ENCODE data around the gene ABCG2. TPM values are rescaled to one million over a fixed set of nuclear protein-coding genes. Genes with fewer than 3 reads are reported as not detected.

ABCG2 gene
- 2.7 TPM for polyA plus RNA-seq (2013, experiment 1 of 2)
- 2.5 TPM for polyA plus RNA-seq (2013, experiment 2 of 2)

DNA sequence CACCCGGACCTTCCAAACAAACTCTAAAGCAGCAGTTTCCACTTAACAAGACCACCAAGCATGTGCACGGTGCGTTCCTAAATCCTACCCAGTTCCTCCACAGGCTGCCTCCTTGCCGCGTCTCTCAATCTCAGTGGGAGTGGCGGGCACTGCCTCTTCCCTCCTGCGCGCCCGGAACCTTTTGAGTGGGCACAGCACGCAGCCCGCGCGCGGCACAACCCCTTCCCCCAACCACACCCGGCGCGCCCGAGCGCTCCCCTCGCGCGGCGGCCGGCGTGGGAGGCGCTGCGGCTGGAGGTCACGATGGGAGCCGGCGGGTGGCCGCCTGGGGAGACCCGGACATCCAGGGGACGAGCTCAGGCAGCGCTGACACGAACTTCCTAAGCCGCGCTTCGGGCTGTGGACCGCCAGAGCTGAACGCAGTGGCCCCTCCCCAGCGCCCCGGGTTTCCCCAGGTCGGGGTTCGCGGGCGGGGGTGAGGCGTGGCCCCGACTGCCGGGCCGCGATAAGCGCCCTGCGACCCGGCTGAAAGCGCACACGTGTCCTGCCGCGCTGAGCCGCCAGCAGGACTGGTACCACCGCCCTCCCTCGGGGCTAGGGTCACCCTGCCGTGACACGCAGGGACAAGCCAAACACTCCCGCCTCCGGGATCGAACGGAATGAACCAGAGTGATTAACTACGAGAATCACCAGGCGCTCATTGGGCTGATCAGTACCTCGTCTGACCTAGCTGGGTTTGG is at the start of gene ABCG2:
Gene ABCG2, minus strand, starts transcription at position 151 of the 740 bp plus-strand sequence. CDS start 18,644 bp downstream, outside the sequence.
- Histone ChIP-seq H3K27me3 (ENCODE audit: insufficient read depth, low read length) (peaks cover 26% of the 10 kb centered on the region), H3K4me1 (ENCODE audit: insufficient read depth, low read length) (peaks cover 29% of the 10 kb centered on the region), H3K9ac (ENCODE audit: low read depth, low read length) (peak within 1 kb of the TSS; percentile 54), H3K4me3 (ENCODE audit: low read length) (peak within 1 kb of the TSS; percentile 62), H3K27ac (ENCODE audit: low read depth, low read length) (peak within 1 kb of the TSS; percentile 70), H3K9me3 (ENCODE audit: insufficient read depth, low read depth, low read length) (no peaks in the 10 kb centered on the region), H3K36me3 (ENCODE audit: insufficient read depth, low read length) (no peaks in the 10 kb centered on the region)
- WGBS = under 1% methylated on average over 70 of the region's 70 CpGs

DNA sequence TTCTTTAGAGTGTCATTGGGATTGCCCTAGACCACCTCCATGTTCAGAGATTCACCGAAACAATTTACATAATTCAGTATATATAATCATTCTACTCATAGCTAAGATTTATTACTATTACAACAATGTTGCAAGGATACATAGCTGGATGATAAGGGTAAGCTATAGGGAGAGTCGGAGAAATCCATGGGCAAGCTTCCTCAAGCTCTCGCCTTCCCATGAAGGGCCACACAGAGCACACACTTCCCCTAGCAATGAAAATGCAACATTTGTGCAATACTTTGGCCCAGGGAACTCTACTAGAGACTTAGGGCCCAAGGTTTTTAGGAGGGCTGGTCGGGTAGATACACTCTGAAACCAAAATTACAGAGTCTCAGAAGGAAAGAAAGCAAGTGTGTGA is 49.7 kb upstream of the ABCG2 start:
- H3K36me3 ChIP-seq (ENCODE audit: insufficient read depth, low read length) = no peaks in the 10 kb centered on the region
- no peaks in the 10 kb centered on the region for H3K9me3 ChIP-seq (ENCODE audit: insufficient read depth, low read depth, low read length)
- 75% methylated on average over 3 of the region's 4 CpGs for WGBS
- H3K27ac ChIP-seq (ENCODE audit: low read depth, low read length) = no peak overlapping the region
- H3K4me1 ChIP-seq (ENCODE audit: insufficient read depth, low read length) = peaks cover 1% of the 10 kb centered on the region; the same call in 1 of the 2 replicates
- H3K9ac ChIP-seq (ENCODE audit: low read depth, low read length) = no peak overlapping the region
- no peaks in the 10 kb centered on the region for H3K27me3 ChIP-seq (ENCODE audit: insufficient read depth, low read length)
- no peak overlapping the region for H3K4me3 ChIP-seq (ENCODE audit: low read length)

GRCh38 chr4:88207171-88207570 is 48.7 kb upstream of the ABCG2 start:
- Histone ChIP-seq H3K9ac (ENCODE audit: low read depth, low read length) (no peak overlapping the region), H3K36me3 (ENCODE audit: insufficient read depth, low read length) (no peaks in the 10 kb centered on the region), H3K4me1 (ENCODE audit: insufficient read depth, low read length) (peaks cover 9% of the 10 kb centered on the region; the same call in 1 of the 2 replicates), H3K9me3 (ENCODE audit: insufficient read depth, low read depth, low read length) (no peaks in the 10 kb centered on the region), H3K4me3 (ENCODE audit: low read length) (no peak overlapping the region), H3K27ac (ENCODE audit: low read depth, low read length) (no peak overlapping the region), H3K27me3 (ENCODE audit: insufficient read depth, low read length) (no peaks in the 10 kb centered on the region)
- WGBS = 86% methylated on average over 4 of the region's 4 CpGs

DNA sequence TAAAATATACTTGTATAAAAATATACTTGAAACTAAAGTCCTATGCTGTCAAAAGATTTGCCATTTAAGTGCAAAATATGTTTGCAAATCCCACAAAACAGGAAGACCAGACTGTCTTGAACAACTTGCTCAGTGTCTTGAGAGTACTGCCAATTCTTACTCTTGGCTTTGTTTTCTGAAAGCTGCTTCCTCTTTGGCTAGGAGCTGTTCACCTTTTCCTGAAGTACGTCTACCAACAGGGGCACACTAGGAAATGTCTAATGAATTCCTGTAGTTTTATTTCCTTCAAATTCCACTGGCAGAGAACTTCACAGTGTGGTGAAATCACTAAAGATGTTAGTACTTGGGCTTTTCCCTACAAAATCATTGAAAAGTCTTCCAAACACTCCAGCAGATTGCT is 46.4 kb upstream of the ABCG2 start:
- WGBS = 86% methylated on average over 1 of the region's 1 CpG
- Histone ChIP-seq H3K36me3 (ENCODE audit: insufficient read depth, low read length) (no peaks in the 10 kb centered on the region), H3K4me3 (ENCODE audit: low read length) (no peak overlapping the region), H3K9ac (ENCODE audit: low read depth, low read length) (no peak overlapping the region), H3K4me1 (ENCODE audit: insufficient read depth, low read length) (peaks cover 14% of the 10 kb centered on the region; the same call in 1 of the 2 replicates), H3K9me3 (ENCODE audit: insufficient read depth, low read depth, low read length) (no peaks in the 10 kb centered on the region), H3K27ac (ENCODE audit: low read depth, low read length) (no peak overlapping the region), H3K27me3 (ENCODE audit: insufficient read depth, low read length) (no peaks in the 10 kb centered on the region)

GRCh38 chr4:88202443-88202842 is 44.0 kb upstream of the ABCG2 start:
- no peak overlapping the region for H3K27ac ChIP-seq (ENCODE audit: low read depth, low read length)
- peaks cover 14% of the 10 kb centered on the region; the same call in 1 of the 2 replicates for H3K4me1 ChIP-seq (ENCODE audit: insufficient read depth, low read length)
- H3K9ac ChIP-seq (ENCODE audit: low read depth, low read length) = no peak overlapping the region
- no peaks in the 10 kb centered on the region for H3K9me3 ChIP-seq (ENCODE audit: insufficient read depth, low read depth, low read length)
- no peak overlapping the region for H3K4me3 ChIP-seq (ENCODE audit: low read length)
- no peaks in the 10 kb centered on the region for H3K27me3 ChIP-seq (ENCODE audit: insufficient read depth, low read length)
- 72% methylated on average over 6 of the region's 6 CpGs for WGBS
- H3K36me3 ChIP-seq (ENCODE audit: insufficient read depth, low read length) = no peaks in the 10 kb centered on the region

DNA sequence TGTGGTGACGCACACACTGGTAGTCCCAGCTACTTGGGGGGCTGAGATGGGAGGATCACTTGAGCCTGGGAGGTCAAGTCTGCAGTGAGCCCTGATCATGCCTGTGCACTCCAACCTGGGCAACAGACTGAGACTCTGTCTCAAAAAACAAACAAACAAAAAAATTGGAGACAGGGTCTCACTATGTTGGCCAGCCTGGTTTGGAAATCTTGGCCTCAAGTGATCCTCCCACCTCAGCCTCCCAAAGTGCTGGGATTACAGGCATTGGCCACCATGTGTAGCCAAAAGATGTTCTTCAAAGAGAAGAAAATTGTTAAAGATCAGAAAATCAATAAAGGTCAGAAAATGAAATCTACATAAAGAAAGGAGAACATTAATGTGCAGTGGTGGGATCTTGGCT is 41.7 kb upstream of the ABCG2 start:
- Histone ChIP-seq H3K4me3 (ENCODE audit: low read length) (no peak overlapping the region), H3K36me3 (ENCODE audit: insufficient read depth, low read length) (no peaks in the 10 kb centered on the region), H3K9me3 (ENCODE audit: insufficient read depth, low read depth, low read length) (no peaks in the 10 kb centered on the region), H3K4me1 (ENCODE audit: insufficient read depth, low read length) (peaks cover 31% of the 10 kb centered on the region), H3K27ac (ENCODE audit: low read depth, low read length) (no peak overlapping the region), H3K27me3 (ENCODE audit: insufficient read depth, low read length) (no peaks in the 10 kb centered on the region), H3K9ac (ENCODE audit: low read depth, low read length) (no peak overlapping the region)
- WGBS = 95% methylated on average over 1 of the region's 1 CpG

DNA sequence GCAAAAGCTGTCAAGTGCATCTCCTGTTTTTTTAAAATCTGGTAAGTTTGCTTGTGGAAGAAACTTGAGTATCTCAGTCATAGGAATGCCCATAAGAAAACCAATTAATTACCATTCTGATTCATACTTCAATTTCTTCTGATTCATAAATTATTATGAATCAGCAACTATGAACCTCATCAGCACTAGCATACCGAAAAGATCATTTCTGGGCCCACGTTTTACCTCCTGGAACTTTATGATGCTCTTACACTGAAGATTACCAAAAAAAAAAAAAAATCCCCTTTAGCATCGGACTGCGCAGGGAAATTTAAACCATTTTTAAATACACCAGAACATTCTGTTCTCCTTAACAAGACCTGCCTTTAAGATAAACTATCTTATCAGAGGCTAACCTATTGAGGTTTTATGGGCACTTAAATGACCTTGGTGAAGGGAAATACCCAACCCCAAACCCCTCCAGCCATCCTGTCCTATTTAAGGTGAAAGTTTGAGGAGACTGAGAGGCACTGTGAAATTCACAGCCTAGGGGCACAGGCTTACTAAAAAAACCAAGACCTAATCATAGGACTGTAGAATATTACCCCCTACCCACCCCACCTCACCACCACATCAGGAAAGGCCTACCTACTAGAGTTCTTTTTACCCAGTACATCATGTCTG is 38.2 kb upstream of the ABCG2 start:
- 84% methylated on average over 4 of the region's 4 CpGs for WGBS
- no peak overlapping the region for H3K4me3 ChIP-seq (ENCODE audit: low read length)
- no peaks in the 10 kb centered on the region for H3K36me3 ChIP-seq (ENCODE audit: insufficient read depth, low read length)
- no peak overlapping the region; the same call in 1 of the 2 replicates for H3K27ac ChIP-seq (ENCODE audit: low read depth, low read length)
- H3K4me1 ChIP-seq (ENCODE audit: insufficient read depth, low read length) = peaks cover 21% of the 10 kb centered on the region
- H3K27me3 ChIP-seq (ENCODE audit: insufficient read depth, low read length) = no peaks in the 10 kb centered on the region
- H3K9ac ChIP-seq (ENCODE audit: low read depth, low read length) = no peak overlapping the region
- no peaks in the 10 kb centered on the region for H3K9me3 ChIP-seq (ENCODE audit: insufficient read depth, low read depth, low read length)

DNA sequence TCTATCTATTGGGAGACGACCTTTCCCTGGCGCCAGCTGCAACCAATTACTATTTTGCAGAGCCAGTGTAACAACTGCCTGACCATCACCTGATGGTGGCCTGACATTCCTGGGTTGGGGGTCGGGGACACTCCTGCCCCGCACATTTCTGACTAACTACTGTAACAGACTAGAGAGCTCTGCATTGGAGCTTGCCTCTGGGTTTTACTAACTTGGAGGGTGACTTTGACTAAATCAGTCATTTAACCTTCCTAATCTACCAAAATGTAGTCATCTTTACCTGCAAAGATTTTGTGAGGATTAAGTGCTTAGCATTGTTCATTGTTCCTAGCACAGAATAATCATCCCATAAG is 37.5 kb upstream of the ABCG2 start:
- WGBS = 66% methylated on average over 4 of the region's 4 CpGs
- H3K4me3 ChIP-seq (ENCODE audit: low read length) = no peak overlapping the region
- no peaks in the 10 kb centered on the region for H3K9me3 ChIP-seq (ENCODE audit: insufficient read depth, low read depth, low read length)
- no peaks in the 10 kb centered on the region for H3K27me3 ChIP-seq (ENCODE audit: insufficient read depth, low read length)
- H3K9ac ChIP-seq (ENCODE audit: low read depth, low read length) = no peak overlapping the region
- H3K36me3 ChIP-seq (ENCODE audit: insufficient read depth, low read length) = no peaks in the 10 kb centered on the region
- H3K4me1 ChIP-seq (ENCODE audit: insufficient read depth, low read length) = peaks cover 17% of the 10 kb centered on the region
- H3K27ac ChIP-seq (ENCODE audit: low read depth, low read length) = no peak overlapping the region; the same call in 1 of the 2 replicates

GRCh38 chr4:88195328-88196012 is 37.0 kb upstream of the ABCG2 start:
- 84% methylated on average over 8 of the region's 8 CpGs for WGBS
- no peak overlapping the region for H3K4me3 ChIP-seq (ENCODE audit: low read length)
- H3K27me3 ChIP-seq (ENCODE audit: insufficient read depth, low read length) = no peaks in the 10 kb centered on the region
- H3K9ac ChIP-seq (ENCODE audit: low read depth, low read length) = no peak overlapping the region
- no peaks in the 10 kb centered on the region for H3K36me3 ChIP-seq (ENCODE audit: insufficient read depth, low read length)
- no peaks in the 10 kb centered on the region for H3K9me3 ChIP-seq (ENCODE audit: insufficient read depth, low read depth, low read length)
- H3K4me1 ChIP-seq (ENCODE audit: insufficient read depth, low read length) = peaks cover 17% of the 10 kb centered on the region
- H3K27ac ChIP-seq (ENCODE audit: low read depth, low read length) = no peak overlapping the region

DNA sequence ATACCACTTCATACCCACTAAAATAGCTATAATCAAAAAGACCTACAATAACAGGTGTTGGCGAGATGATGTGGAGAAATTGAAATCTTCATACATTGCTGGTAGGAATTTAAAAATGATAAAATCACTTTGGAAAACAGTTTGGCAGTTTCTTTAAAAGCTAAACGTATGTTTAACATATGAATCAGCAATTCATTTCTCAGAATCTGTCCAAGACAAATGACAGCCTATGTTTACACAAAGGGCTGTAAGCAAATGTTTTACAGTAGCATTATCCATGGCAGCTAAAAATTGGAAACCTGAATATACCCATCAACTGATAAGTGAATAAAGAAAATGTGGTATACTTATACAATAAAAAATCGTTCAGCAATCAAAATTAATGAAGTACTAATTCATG is 33.0 kb upstream of the ABCG2 start:
- Histone ChIP-seq H3K36me3 (ENCODE audit: insufficient read depth, low read length) (no peaks in the 10 kb centered on the region), H3K27me3 (ENCODE audit: insufficient read depth, low read length) (no peaks in the 10 kb centered on the region), H3K9ac (ENCODE audit: low read depth, low read length) (no peak overlapping the region), H3K4me1 (ENCODE audit: insufficient read depth, low read length) (peaks cover 21% of the 10 kb centered on the region), H3K4me3 (ENCODE audit: low read length) (no peak overlapping the region), H3K9me3 (ENCODE audit: insufficient read depth, low read depth, low read length) (no peaks in the 10 kb centered on the region), H3K27ac (ENCODE audit: low read depth, low read length) (no peak overlapping the region)
- WGBS = 97% methylated on average over 2 of the region's 3 CpGs
